SHP77 (cell line): ENCODE results near the gene DBN1.
"Not testable (repeated sequence)": the region's sequence is repeated elsewhere in the genome, so short reads cannot be mapped to it uniquely, and the experiment has no call there.

Experiments
- DNase-seq, 2 experiments: peaks; one replicate each; lab custom pipeline; 2025; lab: John Stamatoyannopoulos, UW

The DBN1 gene

GRCh38 chr5:177429248-177430040, 44.0 kb downstream of the DBN1 start:
- no peak for DNase-seq

- no peak for DNase-seq
These were observed 44.7 kb downstream of the DBN1 start for GRCh38 chr5:177428574-177429217.

GRCh38 chr5:177427919-177428573, 45.4 kb downstream of the DBN1 start:
- no peak for DNase-seq

GRCh38 chr5:177427211-177427822, 46.1 kb downstream of the DBN1 start:
- DNase-seq = no peak

- peak in 1 of 2 experiments; percentile 38 for DNase-seq
These were observed 46.7 kb downstream of the DBN1 start, which contains the start of gene GRK6 for GRCh38 chr5:177426566-177427210. TSS of gene GRK6 (plus strand) at chr5:177426676. CDS start at chr5:177426846, 170 bp downstream.

- peak; percentile 100 for DNase-seq
These were observed 47.5 kb downstream of the DBN1 start for GRCh38 chr5:177425801-177426565.

GRCh38 chr5:177425196-177425800, 48.1 kb downstream of the DBN1 start:
- no peak for DNase-seq

GRCh38 chr5:177423671-177424070, 49.8 kb downstream of the DBN1 start:
- DNase-seq = no peak

GRCh38 chr5:177421062-177421798, 52.2 kb downstream of the DBN1 start:
- no peak for DNase-seq

GRCh38 chr5:177420472-177420871, 53.0 kb downstream of the DBN1 start:
- DNase-seq = not testable (repeated sequence)

- no peak for DNase-seq
These were observed 54.4 kb downstream of the DBN1 start for GRCh38 chr5:177419046-177419445.

GRCh38 chr5:177417081-177417480, 56.4 kb downstream of the DBN1 start:
- DNase-seq = not testable (repeated sequence)

GRCh38 chr5:177414481-177414880, 59.0 kb downstream of the DBN1 start:
- no peak for DNase-seq

GRCh38 chr5:177412603-177413233, 60.7 kb downstream of the DBN1 start:
- DNase-seq = no peak

GRCh38 chr5:177410575-177410974, 62.9 kb downstream of the DBN1 start:
- DNase-seq = no peak

- no peak for DNase-seq
These were observed 64.2 kb downstream of the DBN1 start, which contains the start of gene F12 for GRCh38 chr5:177409043-177409801. TSS of gene F12 (minus strand) at chr5:177409564. CDS start at chr5:177409527, 37 bp downstream.
